GM12878 (cell line): ENCODE results near the gene SMAGP. TPM values are rescaled to one million over a fixed set of nuclear protein-coding genes. Genes with fewer than 3 reads are reported as not detected.

Experiments
- ATAC-seq: fragments of 200-7000 bp; cut with Tn5 transposase; 3 replicates; pipeline ENCODE4 v1.9.1; 2020; ENCODE audit warnings: mild to moderate bottlenecking, moderate library complexity
- BruUV-seq: library from RNA; stranded (reverse); fragments of 400-500 nt; replicated peaks from 2 replicates; lab custom pipeline; 2021; lab: Mats Ljungman, UMichigan
- CTCF ChIA-PET: fragments of 300-600 bp; sonication (Branson Sonifier 250); formaldehyde crosslinking; extraction: SDS; loops from one replicate; lab custom pipeline; 2021; ENCODE audit warnings: inconsistent platforms; lab: Yijun Ruan, JAX
- POLR2A ChIA-PET: fragments of 350-600 bp; formaldehyde crosslinking; extraction: SDS; loops from one replicate; lab custom pipeline; 2021; ENCODE audit warnings: inconsistent platforms; lab: Charles Lee
- RAD21 ChIA-PET: fragments of 300-600 bp; sonication (Branson Sonifier 250); formaldehyde crosslinking; loops from one replicate; lab custom pipeline; 2023; ENCODE audit warnings: antibody characterized with exemption; ENCODE audit not compliant: unreplicated experiment; lab: Charles Lee
- SMC1A ChIA-PET: fragments of 300-600 bp; sonication (Branson Sonifier 250); formaldehyde crosslinking; loops from one replicate; lab custom pipeline; 2023; ENCODE audit not compliant: unreplicated experiment, uncharacterized antibody; lab: Charles Lee
- DNase-seq: peaks from one replicate; pipeline ENCODE4 v3.0.0-alpha.2; 2011; ENCODE audit warnings: low read depth, low spot score
- FAIRE-seq: peaks from 3 replicates; lab custom pipeline; 2011; peaks lifted over from hg19 to GRCh38; lab: Jason Lieb, UNC
- H2AFZ ChIP-seq: 2 replicates; pipeline ENCODE4 v1.6.0; 2011; ENCODE audit warnings: low read depth, low read length, control low read depth; ENCODE audit not compliant: control insufficient read depth
- H3K27ac ChIP-seq: 2 replicates; pipeline ENCODE4 v1.5.1; 2011; ENCODE audit warnings: control low read depth; ENCODE audit not compliant: control insufficient read depth, insufficient read depth
- H3K27me3 ChIP-seq, 2 experiments: replicated peaks in 1 of 2; 2 replicates each; pipeline versions ENCODE4 v1.6.0 to v1.6.1; 2011; ENCODE audit warnings: low read length in 1 of 2; ENCODE audit not compliant: control insufficient read depth in 2 of 2, insufficient read depth in 2 of 2
- H3K36me3 ChIP-seq, 2 experiments: 2 replicates each; pipeline ENCODE4 v1.5.1; 2011; ENCODE audit warnings: low read length in 1 of 2; ENCODE audit not compliant: control insufficient read depth in 2 of 2, insufficient read depth in 2 of 2
- H3K4me1 ChIP-seq: 2 replicates; pipeline ENCODE4 v1.6.1; 2011; ENCODE audit warnings: mild to moderate bottlenecking, low read length, moderate library complexity, mixed read lengths; ENCODE audit not compliant: control insufficient read depth, insufficient read depth
- H3K4me2 ChIP-seq: 2 replicates; pipeline ENCODE4 v1.6.0; 2011; ENCODE audit warnings: control low read depth; ENCODE audit not compliant: control insufficient read depth, insufficient read depth
- H3K4me3 ChIP-seq: fragments of 200-600 bp; sonication (generic); 2 replicates; pipeline ENCODE4 v1.5.1; 2016
- H3K79me2 ChIP-seq: 2 replicates; pipeline ENCODE4 v1.6.0; 2011; ENCODE audit warnings: low read length; ENCODE audit not compliant: control insufficient read depth, insufficient read depth
- H3K9ac ChIP-seq: 2 replicates; pipeline ENCODE4 v1.8.0; 2011; ENCODE audit warnings: low read length, control low read depth, mixed read lengths; ENCODE audit not compliant: control insufficient read depth, insufficient read depth
- H3K9me3 ChIP-seq: replicated peaks from 3 replicates; pipeline ENCODE4 v1.5.1; 2011; ENCODE audit warnings: mild to moderate bottlenecking, low read length; ENCODE audit not compliant: control insufficient read depth, insufficient read depth
- H4K20me1 ChIP-seq: 2 replicates; pipeline ENCODE4 v1.6.0; 2011; ENCODE audit not compliant: control insufficient read depth, insufficient read depth
- IKZF2 ChIP-seq, 2 experiments: fragments of 450-650 bp; IDR thresholded peaks; 2 replicates each; pipeline ENCODE4 v1.6.1; 2017; ENCODE audit warnings: mild to moderate bottlenecking in 2 of 2, moderate library complexity in 2 of 2
- SMC3 ChIP-seq: IDR thresholded peaks from 2 replicates; pipeline ENCODE4 v1.6.1; 2011; ENCODE audit warnings: low read length, improper control_type of control experiment, borderline replicate concordance
- ZNF592 ChIP-seq: fragments of 450-650 bp; IDR thresholded peaks from 2 replicates; pipeline ENCODE4 v1.6.1; 2017; ENCODE audit warnings: mild to moderate bottlenecking, moderate library complexity
- WGBS: methylation state at CpG from one replicate; pipeline ENCODE4 v1.1.6; 2016; ENCODE audit warnings: low lambda C conversion rate; ENCODE audit not compliant: insufficient replicate concordance, insufficient coverage; ENCODE audit errors: missing lambda C conversion rate; 5-methylcytosine and 5-hydroxymethylcytosine counted together
- in situ Hi-C: fragments of 300-500 bp; cut with MboI; formaldehyde crosslinking; loops from 9 replicates; pipeline ENCODE4 v1.14.3; 2018; ENCODE audit warnings: mixed read lengths
- intact Hi-C: fragments of 100-400 bp; cut with micrococcal nuclease; formaldehyde crosslinking; loops from one replicate; pipeline ENCODE4 v1.14.2; 2022; ENCODE audit not compliant: unreplicated experiment
- polyA plus RNA-seq, 11 experiments: library from polyadenylated mRNA; depleted of rRNA in 4 of 11; unstranded in 6 of 11; stranded (reverse) in 5 of 11; fragments of >200 nt; fragmentation: Nextera tagmentation in 4 of 11; fragmentation: Illumina TruSeq in 1 of 11; extraction: Ambion mirVana in 4 of 11; extraction: Trizol in 1 of 11; gene quantifications; 1 replicate in 1 of 11; 2 replicates in 10 of 11; pipeline versions ENCODE4 v1.2.1 to v1.2.3, GENCODE V29; 2011 to 2016; ENCODE audit warnings: inconsistent platforms in 2 of 11, missing spikeins in 2 of 11, low read depth in 1 of 11
- total RNA-seq, 4 experiments: library from RNA; depleted of rRNA in 3 of 4; stranded (reverse); fragments of >200 nt in 3 of 4; fragmentation: Illumina TruSeq in 1 of 4; extraction: Trizol in 1 of 4; gene quantifications; 2 replicates each; pipeline versions ENCODE4 v1.2.1 to v1.2.3, GENCODE V29; 2013 to 2021
- TF ChIP-seq, protein P1 (sequence below): fragments of 450-650 bp; IDR thresholded peaks from 2 replicates; pipeline ENCODE4 v1.6.1; 2017; ENCODE audit warnings: mild to moderate bottlenecking, low read depth, inconsistent platforms; ENCODE audit not compliant: poor library complexity, severe bottlenecking

Gene SMAGP
- total and polyA plus RNA-seq, 10 of the 15 experiments (the other 5 are each of a cell fraction or from before 2014, with no cell fraction given), result 0.42 to 7.1 (median 3.9) TPM

- Histone ChIP-seq H3K4me1 (peaks cover 4% of the 10 kb centered on the region; the same call in 1 of the 2 replicates), H3K36me3 (no peaks in the 10 kb centered on the region), H3K79me2 (no peaks in the 10 kb centered on the region; the same call in 1 of the 2 replicates), H3K27ac (peak overlapping the region; percentile 62), H3K9me3 (no peaks in the 10 kb centered on the region), H3K27me3 (no peaks in the 10 kb centered on the region), H3K4me3 (peak overlapping the region; percentile 77), H2AFZ (peak overlapping the region; percentile 72), H4K20me1 (no peaks in the 10 kb centered on the region), H3K9ac (peak overlapping the region; percentile 64), H3K4me2 (peak overlapping the region; percentile 57)
- ChIA-PET SMC1A (interaction anchor here (0.5 to 1.7 kb wide), 10 partner anchors 8 to 157 kb away, joined by 3 to 8 read pairs (median 4); partner anchors contain the start of gene DAZAP2), CTCF (interaction anchor here (0.8 to 2.0 kb wide), 7 partner anchors 12 to 393 kb away, joined by 4 to 10 read pairs (median 5); partner anchors contain the start of gene LETMD1), RAD21 (interaction anchor here (0.8 to 1.9 kb wide), 4 partner anchors 19 to 122 kb away, joined by 3 to 9 read pairs (median 6); partner anchors contain the start of gene DAZAP2), POLR2A (interaction anchor here (1.3 to 2.8 kb wide), 4 partner anchors 14 to 135 kb away, joined by 4 to 16 read pairs (median 6); partner anchors contain the start of genes CSRNP2 and DAZAP2)
- peak in 1 of 2 experiments; percentile 24; a peak in 1 of 4 replicates for TF ChIP-seq IKZF2 (IDR thresholded peaks at IDR 0.05)
- TF ChIP-seq SMC3, result no peak
- BruUV-seq, result no TSS peak
- 66% methylated on average over 10 of the region's 10 CpGs for WGBS
- DNase-seq, result no peak
- intact Hi-C loops (no loop called here), in situ Hi-C loops (no loop called here)
- FAIRE-seq, result peak; percentile 83
- peak; percentile 14 for ATAC-seq
Measured at GRCh38 chr12:51218607-51219161, 51.5 kb downstream of the SMAGP start.

GRCh38 chr12:51217968-51218606 is 52.1 kb downstream of the SMAGP start, which contains the start of gene POU6F1:
TSS of gene POU6F1 (minus strand) at chr12:51218062. CDS start at chr12:51206836, 11,226 bp downstream.
- H3K9me3 ChIP-seq, result no peaks in the 10 kb centered on the region
- ATAC-seq (peak; percentile 90), FAIRE-seq (peak; percentile 70), DNase-seq (peak; percentile 25)
- H3K4me3 ChIP-seq, result peak within 1 kb of the TSS; percentile 77
- no peaks in the 10 kb centered on the region; the same call in 1 of the 2 replicates for H3K79me2 ChIP-seq
- peak within 1 kb of the TSS; percentile 72 for H2AFZ ChIP-seq
- H3K27ac ChIP-seq, result peak within 1 kb of the TSS; percentile 62
- in situ Hi-C loops (no loop called here), intact Hi-C loops (loop anchor here (2.0 kb wide), 1 partner anchor 45 kb away; the partner anchor contains the start of gene TFCP2)
- TSS peak; percentile 90 for BruUV-seq
- ChIA-PET RAD21 (interaction anchor here (0.5 to 1.9 kb wide), 11 partner anchors 20 to 787 kb away, joined by 3 to 9 read pairs (median 3); partner anchors contain the start of gene DAZAP2), CTCF (interaction anchor here (0.8 to 2.0 kb wide), 8 partner anchors 13 to 393 kb away, joined by 4 to 10 read pairs (median 5); partner anchors contain the start of genes DAZAP2 and LETMD1), POLR2A (interaction anchor here (0.5 to 2.8 kb wide), 8 partner anchors 14 to 205 kb away, joined by 3 to 16 read pairs (median 4); partner anchors contain the start of genes CSRNP2, DAZAP2 and LETMD1), SMC1A (interaction anchor here (0.5 to 1.7 kb wide), 11 partner anchors 9 to 157 kb away, joined by 3 to 8 read pairs (median 4); partner anchors contain the start of gene DAZAP2)
- peaks cover 4% of the 10 kb centered on the region; the same call in 1 of the 2 replicates for H3K4me1 ChIP-seq
- peak within 1 kb of the TSS; percentile 64 for H3K9ac ChIP-seq
- H3K4me2 ChIP-seq, result peak within 1 kb of the TSS; percentile 68
- H4K20me1 ChIP-seq, result no peaks in the 10 kb centered on the region
- H3K36me3 ChIP-seq, result no peaks in the 10 kb centered on the region
- H3K27me3 ChIP-seq, result no peaks in the 10 kb centered on the region
- WGBS, result 2% methylated on average over 29 of the region's 35 CpGs
- TF ChIP-seq ZNF592, result no peak
- TF ChIP-seq, protein P1, sequence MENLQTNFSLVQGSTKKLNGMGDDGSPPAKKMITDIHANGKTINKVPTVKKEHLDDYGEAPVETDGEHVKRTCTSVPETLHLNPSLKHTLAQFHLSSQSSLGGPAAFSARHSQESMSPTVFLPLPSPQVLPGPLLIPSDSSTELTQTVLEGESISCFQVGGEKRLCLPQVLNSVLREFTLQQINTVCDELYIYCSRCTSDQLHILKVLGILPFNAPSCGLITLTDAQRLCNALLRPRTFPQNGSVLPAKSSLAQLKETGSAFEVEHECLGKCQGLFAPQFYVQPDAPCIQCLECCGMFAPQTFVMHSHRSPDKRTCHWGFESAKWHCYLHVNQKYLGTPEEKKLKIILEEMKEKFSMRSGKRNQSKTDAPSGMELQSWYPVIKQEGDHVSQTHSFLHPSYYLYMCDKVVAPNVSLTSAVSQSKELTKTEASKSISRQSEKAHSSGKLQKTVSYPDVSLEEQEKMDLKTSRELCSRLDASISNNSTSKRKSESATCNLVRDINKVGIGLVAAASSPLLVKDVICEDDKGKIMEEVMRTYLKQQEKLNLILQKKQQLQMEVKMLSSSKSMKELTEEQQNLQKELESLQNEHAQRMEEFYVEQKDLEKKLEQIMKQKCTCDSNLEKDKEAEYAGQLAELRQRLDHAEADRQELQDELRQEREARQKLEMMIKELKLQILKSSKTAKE, result no peak
